Measurements from ENCODE around the gene ENDOV. TPM values are rescaled to one million over a fixed set of nuclear protein-coding genes. Genes with fewer than 3 reads are reported as not detected.

The ENDOV gene
- polyA plus RNA-seq, 2 of the 4 experiments (the other 2 are of a cell fraction), result 33.2 to 42.6 TPM

- WGBS (ENCODE audit: missing lambda C conversion rate), result 98% methylated on average over 3 of the region's 3 CpGs
- Histone ChIP-seq H3K27ac (no peak overlapping the region), H3K4me3 (no peak overlapping the region), H3K9me3 (no peaks in the 10 kb centered on the region), H3K4me2 (no peak overlapping the region), H3K4me1 (no peaks in the 10 kb centered on the region)
- no peak for FAIRE-seq
- ATAC-seq, result no peak
- no peak for TF ChIP-seq RCOR1 (IDR thresholded peaks at IDR 0.05; ENCODE audit: low read depth, low read length)
- no peak for TF ChIP-seq RNF2 (IDR thresholded peaks at IDR 0.05; ENCODE audit: borderline replicate concordance, low read depth)
- no peak for TF ChIP-seq USF2 (IDR thresholded peaks at IDR 0.05)
- TF ChIP-seq POLR2AphosphoS2 (conservative IDR thresholded peaks at IDR 0.05; ENCODE audit: low read length), result no peak
- TF ChIP-seq, protein P1, sequence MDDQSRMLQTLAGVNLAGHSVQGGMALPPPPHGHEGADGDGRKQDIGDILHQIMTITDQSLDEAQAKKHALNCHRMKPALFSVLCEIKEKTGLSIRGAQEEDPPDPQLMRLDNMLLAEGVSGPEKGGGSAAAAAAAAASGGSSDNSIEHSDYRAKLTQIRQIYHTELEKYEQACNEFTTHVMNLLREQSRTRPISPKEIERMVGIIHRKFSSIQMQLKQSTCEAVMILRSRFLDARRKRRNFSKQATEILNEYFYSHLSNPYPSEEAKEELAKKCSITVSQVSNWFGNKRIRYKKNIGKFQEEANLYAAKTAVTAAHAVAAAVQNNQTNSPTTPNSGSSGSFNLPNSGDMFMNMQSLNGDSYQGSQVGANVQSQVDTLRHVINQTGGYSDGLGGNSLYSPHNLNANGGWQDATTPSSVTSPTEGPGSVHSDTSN (IDR thresholded peaks at IDR 0.05), result no peak
- no peak for TF ChIP-seq TFCP2L1 (CRISPR knock-in tag; IDR thresholded peaks at IDR 0.05)
- TF ChIP-seq NR3C1 (IDR thresholded peaks at IDR 0.05), result no peak
- TF ChIP-seq RARB (CRISPR knock-in tag; IDR thresholded peaks at IDR 0.05), result no peak
- TF ChIP-seq PHF8 (IDR thresholded peaks at IDR 0.05; ENCODE audit: borderline replicate concordance, low read depth), result no peak
- no peak for TF ChIP-seq REST (IDR thresholded peaks at IDR 0.05)
- TF ChIP-seq JUN (IDR thresholded peaks at IDR 0.05), result no peak
- TF ChIP-seq TP53 (CRISPR knock-in tag; IDR thresholded peaks at IDR 0.05), result no peak
- no peak for TF ChIP-seq RFX5 (IDR thresholded peaks at IDR 0.05)
- TF ChIP-seq FOSB (CRISPR knock-in tag; IDR thresholded peaks at IDR 0.05), result no peak
- TF ChIP-seq CTCF (IDR thresholded peaks at IDR 0.05), result no peak
- TF ChIP-seq, protein P2, sequence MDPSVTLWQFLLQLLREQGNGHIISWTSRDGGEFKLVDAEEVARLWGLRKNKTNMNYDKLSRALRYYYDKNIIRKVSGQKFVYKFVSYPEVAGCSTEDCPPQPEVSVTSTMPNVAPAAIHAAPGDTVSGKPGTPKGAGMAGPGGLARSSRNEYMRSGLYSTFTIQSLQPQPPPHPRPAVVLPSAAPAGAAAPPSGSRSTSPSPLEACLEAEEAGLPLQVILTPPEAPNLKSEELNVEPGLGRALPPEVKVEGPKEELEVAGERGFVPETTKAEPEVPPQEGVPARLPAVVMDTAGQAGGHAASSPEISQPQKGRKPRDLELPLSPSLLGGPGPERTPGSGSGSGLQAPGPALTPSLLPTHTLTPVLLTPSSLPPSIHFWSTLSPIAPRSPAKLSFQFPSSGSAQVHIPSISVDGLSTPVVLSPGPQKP (IDR thresholded peaks at IDR 0.05; ENCODE audit: low read depth, low read length), result no peak
- TF ChIP-seq POLR2A (IDR thresholded peaks at IDR 0.05; ENCODE audit: low read length), result no peak
- TF ChIP-seq ZC3H11A (IDR thresholded peaks at IDR 0.05), result no peak
- CTCF ChIA-PET, result interaction anchor here (0.6 to 2.0 kb wide), 3 partner anchors 9 to 166 kb away, joined by 3 to 5 read pairs (median 5); no protein-coding TSS in a partner anchor
- POLR2A ChIA-PET, result no interaction called here
- DNase-seq (ENCODE audit: low read depth in 1 of 2, low spot score in 1 of 2), result no peak
Observed at GRCh38 chr17:80382446-80382845, 32.5 kb upstream of the ENDOV start.

DNA sequence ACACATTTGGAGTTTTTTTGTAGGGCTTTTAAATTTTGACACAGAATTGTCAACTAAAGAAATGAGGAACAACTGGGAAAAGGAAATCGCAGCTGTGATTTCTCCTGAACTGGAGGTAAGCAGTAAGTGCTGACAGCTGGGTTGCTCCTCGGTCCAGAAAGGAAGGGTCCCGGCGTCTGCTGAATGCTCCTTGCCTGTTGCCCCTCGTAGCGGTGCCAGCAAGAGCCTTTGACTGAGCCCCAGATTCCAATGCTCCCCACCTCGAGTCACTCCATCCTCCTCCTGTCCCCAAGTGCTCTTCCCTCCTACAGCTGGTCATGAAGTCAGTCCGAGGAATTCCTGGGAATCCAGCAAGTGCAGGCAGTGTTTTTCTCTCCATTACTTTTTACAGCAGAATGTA is 32.0 kb upstream of the ENDOV start:
- ChIA-PET POLR2A (no interaction called here), CTCF (interaction anchor here (1.9 to 2.0 kb wide), 2 partner anchors 9 to 14 kb away, joined by 5 read pairs; no protein-coding TSS in a partner anchor)
- H3K27ac ChIP-seq, result no peak overlapping the region
- ATAC-seq (no peak), DNase-seq (ENCODE audit: low read depth in 1 of 2, low spot score in 1 of 2) (no peak), FAIRE-seq (no peak)
- no peak overlapping the region for H3K4me3 ChIP-seq
- H3K4me2 ChIP-seq, result no peak overlapping the region
- 92% methylated on average over 8 of the region's 8 CpGs for WGBS (ENCODE audit: missing lambda C conversion rate)
- no peaks in the 10 kb centered on the region for H3K9me3 ChIP-seq
- no peaks in the 10 kb centered on the region for H3K4me1 ChIP-seq
- TF ChIP-seq CBX2 (IDR thresholded peaks at IDR 0.05; ENCODE audit: borderline replicate concordance, low read depth), result no peak
